GM21360 (cell line): Measurements from ENCODE around the gene WDR77.
A peak's percentile ranks its signal among the peaks of the same experiment; 100 is the strongest.

ENCODE experiments used
- ATAC-seq: cut with Tn5 transposase; IDR thresholded peaks from one replicate; pipeline ENCODE4 v1.9.1; 2021; ENCODE audit warnings: mild to moderate bottlenecking, moderate library complexity; ENCODE audit not compliant: unreplicated experiment

The WDR77 gene

DNA sequence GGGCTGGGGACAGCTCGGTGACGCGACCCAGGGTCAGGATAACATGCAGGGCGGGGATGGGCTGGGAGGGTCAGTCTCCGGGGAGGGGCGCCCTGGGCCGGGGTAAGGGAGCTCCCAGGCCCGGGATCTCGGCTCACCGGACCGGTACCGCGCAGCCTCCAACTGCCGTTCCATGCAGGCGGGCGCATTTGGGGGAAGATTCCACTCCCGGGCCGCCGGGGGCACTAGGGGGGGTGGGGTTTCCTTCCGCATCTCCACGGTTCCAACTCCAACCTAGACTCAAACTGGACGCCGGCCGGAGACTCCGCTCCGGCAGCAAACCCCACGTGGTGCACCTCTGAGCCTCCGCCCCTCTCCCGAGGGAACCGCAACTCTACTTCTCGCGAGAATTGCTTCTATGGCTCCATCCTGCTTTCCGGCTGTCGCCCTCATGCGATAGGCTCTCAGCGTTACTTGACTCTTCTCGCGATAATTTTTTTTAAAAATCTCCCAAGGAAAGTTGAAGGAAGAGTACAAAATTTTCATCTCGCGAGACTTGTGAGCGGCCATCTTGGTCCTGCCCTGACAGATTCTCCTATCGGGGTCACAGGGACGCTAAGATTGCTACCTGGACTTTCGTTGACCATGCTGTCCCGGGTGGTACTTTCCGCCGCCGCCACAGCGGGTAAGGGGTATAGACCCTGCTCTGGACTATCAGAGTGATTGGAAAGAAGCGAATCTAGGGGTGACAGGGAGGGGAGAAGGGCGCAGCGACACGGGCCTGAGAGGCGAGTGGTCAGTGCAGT lies at the start of gene WDR77, which contains the start of gene ATP5PB:
Gene WDR77, minus strand, starts transcription at position 339 of the 785 bp plus-strand sequence. Its CDS starts 87 bp downstream, at position 252.
Gene ATP5PB, plus strand, starts transcription at position 547 of the 785 bp plus-strand sequence. Its CDS starts 78 bp downstream, at position 625.
- peak; percentile 94 for ATAC-seq

GRCh38 chr1:111497592-111497991 lies 48.5 kb upstream of the WDR77 start:
- ATAC-seq: no peak

GRCh38 chr1:111496398-111496797 lies 47.3 kb upstream of the WDR77 start:
- ATAC-seq: no peak

DNA sequence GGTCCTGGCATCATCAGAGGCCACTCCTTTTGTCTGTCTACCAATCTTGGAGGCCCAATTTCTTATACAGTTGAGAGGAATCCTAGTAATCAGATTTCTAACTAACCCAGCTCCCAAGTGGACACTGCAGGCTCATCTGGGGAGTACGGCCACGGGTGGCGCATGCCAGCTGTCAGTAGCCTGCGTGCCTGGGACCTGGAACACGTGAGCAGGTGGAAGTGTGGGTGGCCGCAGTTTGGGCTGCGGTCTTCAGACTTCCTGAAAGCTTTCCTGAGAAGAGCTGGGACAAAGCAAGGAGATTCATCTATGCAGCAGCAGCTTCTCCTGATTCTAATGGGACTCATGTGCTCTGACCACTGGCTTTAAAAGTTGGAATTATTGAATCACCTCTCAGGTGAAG lies 42.0 kb upstream of the WDR77 start:
- ATAC-seq: no peak

- ATAC-seq: no peak
Observed at GRCh38 chr1:111490220-111490619, 41.2 kb upstream of the WDR77 start.

- ATAC-seq: no peak
Observed at GRCh38 chr1:111489604-111490003, 40.5 kb upstream of the WDR77 start.

DNA sequence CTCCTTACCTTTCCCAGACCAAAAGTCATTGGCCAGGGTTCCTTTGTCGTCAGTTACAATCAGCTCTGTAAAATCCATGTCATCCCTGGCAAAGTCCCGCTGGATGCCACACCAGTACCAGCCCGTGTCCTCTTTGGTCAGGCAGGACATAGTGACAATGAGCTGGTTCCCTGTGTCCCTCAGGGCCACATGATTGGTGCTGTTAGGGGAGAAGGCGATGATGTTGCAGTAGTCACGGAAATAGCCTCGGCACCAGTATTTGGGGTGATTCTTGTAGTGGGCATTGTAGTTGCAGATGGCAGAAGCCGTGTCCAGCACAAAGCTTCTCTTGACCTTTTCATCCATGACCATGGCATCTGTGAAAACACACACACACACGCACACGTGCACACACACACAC lies 39.6 kb upstream of the WDR77 start:
- ATAC-seq: no peak

GRCh38 chr1:111487133-111487532 lies 38.1 kb upstream of the WDR77 start:
- ATAC-seq: no peak

DNA sequence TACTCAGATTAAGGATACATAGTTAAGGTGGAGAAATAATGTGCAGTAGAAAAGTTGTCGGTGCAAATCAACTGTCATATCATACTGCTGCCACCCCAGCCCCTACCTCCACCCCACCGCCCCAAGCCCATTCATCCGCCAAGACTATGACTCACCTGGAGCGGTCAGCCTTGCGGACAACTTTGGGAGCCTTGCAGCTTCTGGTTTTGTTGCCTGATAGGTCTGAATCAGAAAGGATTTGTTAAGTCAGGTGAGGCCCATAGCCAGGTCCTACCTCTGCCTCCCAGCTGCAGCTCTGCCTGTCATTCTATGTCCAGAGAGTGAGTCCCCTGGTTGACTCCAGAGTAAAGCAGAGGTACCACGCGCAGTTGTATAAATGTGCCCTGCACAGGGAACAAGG lies 37.4 kb upstream of the WDR77 start:
- ATAC-seq: no peak

- ATAC-seq: no peak
Observed at GRCh38 chr1:111484391-111485026, 35.5 kb upstream of the WDR77 start.

DNA sequence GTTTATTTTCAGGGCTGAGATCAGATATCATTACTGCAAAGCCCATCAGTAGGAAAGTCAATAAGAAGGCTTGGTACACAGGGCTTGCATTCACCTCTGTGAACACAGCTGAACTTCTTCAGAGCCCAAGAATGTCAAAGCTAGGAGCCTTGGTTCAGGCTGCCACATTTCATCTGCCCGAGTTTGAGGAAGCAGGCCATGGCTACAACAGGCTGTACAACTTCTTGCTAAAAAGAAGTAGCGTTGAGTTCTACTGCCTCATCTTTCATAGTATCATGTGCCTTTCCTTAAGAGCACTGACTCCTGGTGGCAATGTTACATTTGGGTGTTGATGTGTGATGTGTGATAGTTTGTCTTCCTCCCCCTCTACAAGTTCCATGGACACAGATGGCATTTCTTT lies 34.8 kb upstream of the WDR77 start:
- ATAC-seq: no peak

DNA sequence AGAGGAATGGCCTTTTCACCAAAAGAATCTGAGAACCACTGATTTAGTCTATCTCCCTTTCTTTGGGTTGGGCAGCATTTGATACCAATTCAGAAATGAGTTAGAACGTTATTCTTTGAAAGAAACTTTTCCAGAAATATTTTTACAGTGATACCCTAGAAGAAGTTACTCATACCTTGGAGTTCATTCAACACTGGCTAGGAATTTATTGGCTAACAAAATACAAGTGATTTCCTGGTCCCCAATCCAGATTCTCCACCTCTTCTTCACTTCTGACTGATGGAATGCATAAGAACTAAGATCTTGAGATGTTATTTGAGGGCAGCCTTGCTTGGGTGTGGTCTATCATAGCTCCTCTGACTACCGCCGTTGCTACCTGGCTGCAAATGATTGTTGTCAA lies 34.1 kb upstream of the WDR77 start:
- no peak for ATAC-seq

GRCh38 chr1:111481387-111482221 lies 32.5 kb upstream of the WDR77 start:
- ATAC-seq: no peak

- ATAC-seq: no peak
Observed at GRCh38 chr1:111480674-111481073, 31.6 kb upstream of the WDR77 start.

DNA sequence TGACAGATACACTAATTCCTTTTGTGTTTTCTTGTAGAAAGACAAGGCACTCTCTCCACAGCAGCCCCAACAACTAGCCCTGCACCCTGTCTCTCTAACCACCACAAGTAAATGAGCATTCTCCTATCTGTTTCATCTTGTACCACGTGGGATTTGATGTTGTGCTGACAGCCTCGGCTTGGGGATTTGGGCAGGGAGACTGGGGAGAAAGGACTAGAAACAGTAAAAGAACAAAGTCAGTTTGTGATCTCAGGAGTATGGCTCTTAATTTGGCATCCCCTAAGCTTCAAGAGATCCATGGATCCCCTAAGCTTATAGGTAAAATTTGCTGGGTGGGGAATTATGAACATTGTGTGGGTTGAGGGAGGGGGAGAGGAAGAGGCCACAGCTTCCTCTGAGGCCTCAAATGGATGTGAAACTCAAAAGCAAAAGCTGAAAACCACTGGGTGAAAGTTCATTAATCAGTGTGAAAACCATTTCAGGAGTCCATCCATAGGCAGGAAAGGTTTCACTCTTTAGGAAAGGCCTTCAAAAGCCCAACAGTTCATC lies 27.8 kb upstream of the WDR77 start:
- ATAC-seq: peak; percentile 56

GRCh38 chr1:111476214-111476613 lies 27.2 kb upstream of the WDR77 start:
- ATAC-seq: no peak

DNA sequence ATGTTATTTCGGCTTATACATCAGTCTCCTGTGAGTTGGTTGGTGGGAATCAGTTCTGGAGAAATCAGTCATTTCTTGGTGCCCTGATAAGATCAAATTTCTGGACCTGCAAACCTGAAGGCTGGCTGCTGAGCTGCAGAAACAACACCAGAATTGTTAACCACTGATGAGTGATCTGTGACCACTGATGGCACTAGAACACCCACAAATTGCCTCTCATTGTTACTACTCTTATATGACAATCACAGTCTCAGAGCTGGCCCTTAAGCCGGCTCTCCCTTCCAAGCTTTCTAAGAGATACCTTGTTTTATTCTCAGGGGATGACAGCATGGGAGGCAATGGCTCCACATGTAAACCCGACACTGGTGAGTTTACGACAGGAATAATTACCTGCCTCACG lies 26.6 kb upstream of the WDR77 start:
- no peak for ATAC-seq

GRCh38 chr1:111474521-111474920 lies 25.5 kb upstream of the WDR77 start:
- ATAC-seq: no peak

GRCh38 chr1:111474106-111474505 lies 25.1 kb upstream of the WDR77 start:
- no peak for ATAC-seq

- no peak for ATAC-seq
Observed at GRCh38 chr1:111471538-111471937, 22.5 kb upstream of the WDR77 start.

DNA sequence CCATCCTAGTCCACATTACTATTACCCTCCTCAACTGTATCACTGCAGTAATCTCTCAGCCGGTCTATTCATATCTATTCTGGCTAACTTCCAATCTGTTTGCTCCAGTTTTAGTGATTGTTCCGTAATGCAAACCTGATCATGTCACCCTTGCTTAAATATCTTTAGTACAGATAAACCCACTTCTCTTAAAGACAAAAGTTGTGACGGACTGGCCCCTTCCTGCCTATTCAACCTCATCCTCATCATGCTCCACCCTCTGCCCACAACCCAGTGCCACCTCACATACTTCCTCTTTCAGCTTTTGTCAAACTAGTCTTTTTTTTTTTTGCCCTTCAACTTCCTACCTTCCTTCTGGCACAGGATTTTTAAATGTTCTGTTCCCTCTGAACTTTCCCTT lies 22.0 kb upstream of the WDR77 start:
- ATAC-seq: no peak
